Right lobe of liver (tissue), 4 donors: ENCODE measurements around the gene PGM1.

Source experiments
- CTCF ChIP-seq, 4 donors: fragments of 200-600 bp in 3 of 4; fragments of 450-650 bp in 1 of 4; IDR thresholded peaks; one replicate each; pipeline versions ENCODE4 v1.5.1 to v1.8.0; 2016 to 2022; ENCODE audit warnings: antibody characterized with exemption in 4 of 4, mild to moderate bottlenecking in 2 of 4
- POLR2A ChIP-seq: fragments of 450-650 bp; IDR thresholded peaks from one replicate; pipeline ENCODE4 v1.6.1; 2017; ENCODE audit warnings: antibody characterized with exemption, mild to moderate bottlenecking
- donor health status: DM: no; HTN: no; CAD: no.
- donor health status: DM: no; HTN: no; CAD: no.
- donor health status: DM: no; HTN: yes; CAD: no.

GRCh38 chr1:63607322-63607721 lies 14.1 kb downstream of the PGM1 start:
- no peak for TF ChIP-seq POLR2A
- TF ChIP-seq CTCF (IDR thresholded peaks at IDR 0.05): no peak
